ENCODE data around the gene OR2AJ1. TPM values are rescaled to one million over a fixed set of nuclear protein-coding genes. Genes with fewer than 3 reads are reported as not detected.

OR2AJ1 gene
- total and polyA plus RNA-seq, 12 donors, result not detected

DNA sequence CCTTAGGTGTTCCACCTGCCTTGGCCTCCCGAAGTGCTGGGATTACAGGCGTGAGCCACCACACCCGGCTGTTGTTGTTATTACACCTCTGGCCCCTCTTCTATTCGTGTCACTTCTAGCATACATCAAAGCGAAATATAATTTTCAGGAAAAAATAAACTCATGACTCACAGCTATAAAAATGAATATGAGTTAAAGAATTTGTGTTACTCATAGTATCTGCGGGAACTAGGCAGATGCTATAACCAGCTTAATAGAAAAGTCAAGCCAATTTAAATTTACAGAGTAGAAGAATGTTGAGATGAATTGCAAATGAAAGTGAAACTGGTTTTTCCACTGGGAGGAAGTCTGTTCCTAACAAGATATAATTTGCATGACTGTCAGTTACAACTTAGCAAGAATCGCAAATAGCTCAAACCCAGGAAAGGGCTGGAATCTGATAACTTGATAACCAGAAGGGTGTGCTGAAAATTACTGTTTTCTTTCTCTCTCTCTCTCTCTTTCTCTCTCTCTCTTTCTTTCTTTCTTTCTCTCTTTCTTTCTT is 18.1 kb upstream of the OR2AJ1 start:
- TF ChIP-seq, protein P1, sequence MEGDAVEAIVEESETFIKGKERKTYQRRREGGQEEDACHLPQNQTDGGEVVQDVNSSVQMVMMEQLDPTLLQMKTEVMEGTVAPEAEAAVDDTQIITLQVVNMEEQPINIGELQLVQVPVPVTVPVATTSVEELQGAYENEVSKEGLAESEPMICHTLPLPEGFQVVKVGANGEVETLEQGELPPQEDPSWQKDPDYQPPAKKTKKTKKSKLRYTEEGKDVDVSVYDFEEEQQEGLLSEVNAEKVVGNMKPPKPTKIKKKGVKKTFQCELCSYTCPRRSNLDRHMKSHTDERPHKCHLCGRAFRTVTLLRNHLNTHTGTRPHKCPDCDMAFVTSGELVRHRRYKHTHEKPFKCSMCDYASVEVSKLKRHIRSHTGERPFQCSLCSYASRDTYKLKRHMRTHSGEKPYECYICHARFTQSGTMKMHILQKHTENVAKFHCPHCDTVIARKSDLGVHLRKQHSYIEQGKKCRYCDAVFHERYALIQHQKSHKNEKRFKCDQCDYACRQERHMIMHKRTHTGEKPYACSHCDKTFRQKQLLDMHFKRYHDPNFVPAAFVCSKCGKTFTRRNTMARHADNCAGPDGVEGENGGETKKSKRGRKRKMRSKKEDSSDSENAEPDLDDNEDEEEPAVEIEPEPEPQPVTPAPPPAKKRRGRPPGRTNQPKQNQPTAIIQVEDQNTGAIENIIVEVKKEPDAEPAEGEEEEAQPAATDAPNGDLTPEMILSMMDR (IDR thresholded peaks at IDR 0.05), result no peak
- intact Hi-C loops (cut with DNase I), result no loop called here
- ATAC-seq (no peak), DNase-seq (no peak)
- WGBS, 2 donors, result 48 to 58% methylated on average over 7 of the region's 7 CpGs
- H3K4me3 ChIP-seq, result peak overlapping the region in 6 of 10 donors; percentile 9 to 46 (median 34)
- H3K36me3 ChIP-seq, result no peaks in the 10 kb centered on the region
- peak overlapping the region in 1 of 10 donors; percentile 55 for H3K27ac ChIP-seq
- no peaks in the 10 kb centered on the region for H3K4me1 ChIP-seq
- H3K9me3 ChIP-seq, result peaks cover 0 to 4% (median 0%) of the 10 kb centered on the region in 11 donors
- no peaks in the 10 kb centered on the region for H3K27me3 ChIP-seq

- no peak overlapping the region for H3K27ac ChIP-seq
- no peak overlapping the region for H3K4me3 ChIP-seq
- H3K27me3 ChIP-seq, result no peaks in the 10 kb centered on the region
- ATAC-seq (no peak), DNase-seq (no peak)
- H3K9me3 ChIP-seq, result peaks cover 0 to 8% (median 0%) of the 10 kb centered on the region in 11 donors
- WGBS, 2 donors, result 74 to 80% methylated on average over 5 of the region's 5 CpGs
- no peaks in the 10 kb centered on the region for H3K36me3 ChIP-seq
- intact Hi-C loops (cut with DNase I), result no loop called here
- TF ChIP-seq, protein P1 (IDR thresholded peaks at IDR 0.05), result no peak
- H3K4me1 ChIP-seq, result no peaks in the 10 kb centered on the region
These were observed 15.9 kb upstream of the OR2AJ1 start for GRCh38 chr1:247908766-247909165.

DNA sequence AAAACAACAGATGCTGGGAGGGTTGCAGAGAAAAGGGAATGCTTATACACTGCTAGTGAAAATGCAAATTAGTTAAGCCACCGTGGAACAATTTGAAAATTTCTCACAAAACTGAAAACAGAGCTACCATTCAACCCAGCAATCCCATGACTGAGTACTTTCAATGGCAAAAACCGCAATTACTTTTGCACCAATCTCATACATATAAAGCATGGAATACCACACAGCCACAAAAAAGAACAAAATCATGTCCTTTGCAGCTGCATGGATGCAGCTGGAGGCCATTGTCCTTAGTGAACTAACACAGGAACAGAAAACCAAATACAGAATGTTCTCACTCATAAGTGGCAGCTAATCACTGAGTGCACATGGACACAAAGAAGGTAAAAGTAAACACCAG is 10.9 kb upstream of the OR2AJ1 start:
- Histone ChIP-seq H3K4me3 (no peak overlapping the region), H3K27ac (no peak overlapping the region), H3K9me3 (peaks cover 0 to 8% (median 0%) of the 10 kb centered on the region in 11 donors), H3K4me1 (no peaks in the 10 kb centered on the region), H3K36me3 (no peaks in the 10 kb centered on the region), H3K27me3 (no peaks in the 10 kb centered on the region)
- DNase-seq (no peak), ATAC-seq (no peak)
- TF ChIP-seq, protein P1 (IDR thresholded peaks at IDR 0.05), result no peak
- 68 to 72% methylated on average over 2 of the region's 2 CpGs for WGBS, 2 donors
- intact Hi-C loops (cut with DNase I), result no loop called here

DNA sequence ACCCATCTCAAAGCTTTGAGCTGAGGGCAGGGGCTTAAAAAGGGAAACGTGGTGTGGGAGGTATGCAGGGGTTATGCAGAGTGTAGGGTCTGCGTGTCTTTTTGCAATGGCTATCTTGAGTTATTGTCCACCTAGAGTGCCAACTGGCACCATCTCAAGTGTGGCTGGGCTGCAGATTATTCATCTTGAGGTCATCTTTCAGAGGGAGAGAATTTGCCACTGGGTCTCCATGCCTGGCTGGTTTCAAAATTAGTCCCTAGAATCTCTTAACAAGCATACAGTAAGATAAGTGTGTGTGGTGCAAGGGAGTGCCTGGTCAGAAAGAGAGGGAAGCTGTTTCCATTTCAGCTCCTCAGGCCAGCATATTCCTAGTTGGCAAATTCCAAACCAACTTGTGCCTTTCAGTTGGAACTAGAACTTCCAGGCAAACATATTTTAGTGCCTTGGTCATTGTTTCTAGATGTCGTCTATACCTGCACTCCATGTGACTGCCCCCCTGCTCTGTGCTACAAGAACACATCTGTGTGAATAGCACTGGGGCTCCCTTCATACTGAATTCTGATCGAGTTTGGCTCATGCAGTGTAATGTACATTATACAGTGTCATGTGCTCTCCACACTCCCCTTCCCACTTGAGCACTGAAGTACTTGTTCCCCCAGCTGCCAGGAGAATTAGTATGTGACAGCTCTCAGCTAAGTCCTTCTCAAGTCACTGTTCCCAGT is 9.6 kb upstream of the OR2AJ1 start:
- Histone ChIP-seq H3K4me3 (no peak overlapping the region), H3K9me3 (peaks cover 0 to 8% (median 0%) of the 10 kb centered on the region in 11 donors), H3K4me1 (no peaks in the 10 kb centered on the region), H3K27me3 (no peaks in the 10 kb centered on the region), H3K27ac (no peak overlapping the region), H3K36me3 (no peaks in the 10 kb centered on the region)
- 37 to 44% methylated on average over 4 of the region's 4 CpGs for WGBS, 2 donors
- intact Hi-C loops (cut with DNase I), result no loop called here
- ATAC-seq (no peak), DNase-seq (no peak)
- TF ChIP-seq, protein P1 (IDR thresholded peaks at IDR 0.05), result no peak
